HepG2 (cell line): ENCODE data around the gene PLCB2. TPM values are rescaled to one million over a fixed set of nuclear protein-coding genes. Genes with fewer than 3 reads are reported as not detected.

ENCODE experiments used
- ATAC-seq: fragments of 200-7000 bp; cut with Tn5 transposase; 3 replicates; pipeline ENCODE4 v1.9.1; 2020; ENCODE audit warnings: mild to moderate bottlenecking, moderate library complexity
- BruUV-seq: library from RNA; stranded (reverse); fragments of 400-500 nt; replicated peaks from 2 replicates; lab custom pipeline; 2021; lab: Mats Ljungman, UMichigan
- CTCF ChIA-PET: fragments of 300-600 bp; formaldehyde crosslinking; extraction: SDS; loops from one replicate; lab custom pipeline; 2021; ENCODE audit warnings: low total read pairs, inconsistent platforms, low intra/inter-chr PET ratio; lab: Yijun Ruan, JAX
- POLR2A ChIA-PET: fragments of 350-600 bp; sonication (Branson Sonifier 250); formaldehyde crosslinking; loops from one replicate; lab custom pipeline; 2020; ENCODE audit warnings: antibody characterized with exemption, inconsistent platforms; lab: Yijun Ruan, JAX
- DNase-seq: peaks from one replicate; pipeline ENCODE4 v3.0.0-alpha.2; 2015; ENCODE audit warnings: low spot score
- FAIRE-seq: peaks from 3 replicates; lab custom pipeline; 2011; peaks lifted over from hg19 to GRCh38; lab: Jason Lieb, UNC
- H2AFZ ChIP-seq: one replicate; pipeline ENCODE4 v1.6.1; 2011; ENCODE audit warnings: low read length, inconsistent platforms
- H3K27ac ChIP-seq: fragments of 300-600 bp; 3 replicates; pipeline ENCODE4 v1.8.0; 2011; ENCODE audit warnings: mixed run types, mild to moderate bottlenecking, mixed read lengths, low read length, inconsistent platforms; ENCODE audit not compliant: insufficient read depth; ENCODE audit errors: extremely low read length
- H3K27me3 ChIP-seq, 2 experiments: fragments of 200-600 bp in 1 of 2; 2 replicates in 1 of 2; 3 replicates in 1 of 2; pipeline versions ENCODE4 v1.6.0 to v1.8.0; 2011; ENCODE audit warnings: low read length in 2 of 2, mild to moderate bottlenecking in 2 of 2, moderate library complexity in 2 of 2, inconsistent platforms in 1 of 2; ENCODE audit not compliant: insufficient read depth in 2 of 2, control insufficient read depth in 1 of 2
- H3K36me3 ChIP-seq, 2 experiments: fragments of 200-600 bp in 1 of 2; replicated peaks in 1 of 2; 2 replicates in 1 of 2; 3 replicates in 1 of 2; pipeline versions ENCODE4 v1.5.1 to v1.8.0; 2011; ENCODE audit warnings: low read length in 2 of 2, inconsistent platforms in 1 of 2; ENCODE audit not compliant: insufficient read depth in 2 of 2, control insufficient read depth in 1 of 2
- H3K4me1 ChIP-seq: 2 replicates; pipeline ENCODE4 v1.5.1; 2012; ENCODE audit warnings: low read length, inconsistent platforms; ENCODE audit not compliant: insufficient read depth
- H3K4me2 ChIP-seq: 2 replicates; pipeline ENCODE4 v1.6.0; 2011; ENCODE audit warnings: low read depth, low read length, inconsistent platforms
- H3K4me3 ChIP-seq, 3 experiments: fragments of 200-600 bp in 1 of 3; sonication (generic), shearing (Covaris generic) in 1 of 3; replicated peaks in 1 of 3; 2 replicates each; pipeline ENCODE4 v1.5.1; 2011 to 2016; ENCODE audit warnings: low read length in 3 of 3, inconsistent platforms in 2 of 3, low read depth in 2 of 3, mild to moderate bottlenecking in 2 of 3, control low read depth in 1 of 3, mixed read lengths in 1 of 3; ENCODE audit not compliant: insufficient read depth in 1 of 3
- H3K79me2 ChIP-seq: one replicate; pipeline ENCODE4 v1.6.1; 2011; ENCODE audit warnings: low read length, inconsistent platforms; ENCODE audit not compliant: insufficient read depth
- H3K9ac ChIP-seq: 2 replicates; pipeline ENCODE4 v1.6.0; 2011; ENCODE audit warnings: mild to moderate bottlenecking, low read depth, low read length, inconsistent platforms; ENCODE audit not compliant: insufficient read depth
- H3K9me3 ChIP-seq: 2 replicates; pipeline ENCODE4 v1.5.1; 2012; ENCODE audit warnings: mild to moderate bottlenecking, low read length
- H4K20me1 ChIP-seq: 2 replicates; pipeline ENCODE4 v1.6.0; 2011; ENCODE audit warnings: inconsistent platforms, mild to moderate bottlenecking, low read length, moderate library complexity; ENCODE audit not compliant: insufficient read depth
- CCDC6 ChIP-seq: sonication (generic); formaldehyde crosslinking; IDR thresholded peaks from 2 replicates; pipeline ENCODE4 v1.8.1; 2022; ENCODE audit warnings: mild to moderate bottlenecking, missing genetic modification reagents, moderate library complexity
- GFI1 ChIP-seq: sonication (generic); formaldehyde crosslinking; IDR thresholded peaks from 2 replicates; pipeline ENCODE4 v1.5.0; 2020; ENCODE audit warnings: missing genetic modification reagents, mild to moderate bottlenecking, borderline replicate concordance
- HOXA7 ChIP-seq: sonication (generic); formaldehyde crosslinking; IDR thresholded peaks from 2 replicates; pipeline ENCODE4 v1.8.1; 2022; ENCODE audit warnings: mild to moderate bottlenecking, missing genetic modification reagents, moderate library complexity
- IRF2 ChIP-seq: IDR thresholded peaks from 2 replicates; pipeline ENCODE4 v1.6.1; 2018; ENCODE audit warnings: missing genetic modification reagents, missing compliant biosample characterization
- KDM5B ChIP-seq: sonication (generic); formaldehyde crosslinking; IDR thresholded peaks from 2 replicates; pipeline ENCODE4 v1.4.0; 2020; ENCODE audit warnings: missing genetic modification reagents, mild to moderate bottlenecking, borderline replicate concordance
- PITX1 ChIP-seq: sonication (generic); formaldehyde crosslinking; IDR thresholded peaks from 2 replicates; pipeline ENCODE4 v1.5.1; 2020; ENCODE audit warnings: mild to moderate bottlenecking, missing genetic modification reagents
- ZFY ChIP-seq: sonication (generic); formaldehyde crosslinking; IDR thresholded peaks from 2 replicates; pipeline ENCODE4 v1.4.0; 2020; ENCODE audit warnings: missing genetic modification reagents
- ZNF326 ChIP-seq: sonication (generic); formaldehyde crosslinking; IDR thresholded peaks from 2 replicates; pipeline ENCODE4 v1.4.0; 2020; ENCODE audit warnings: missing genetic modification reagents, borderline replicate concordance
- ZNF333 ChIP-seq: sonication (generic); formaldehyde crosslinking; IDR thresholded peaks from 2 replicates; pipeline ENCODE4 v1.4.0; 2020; ENCODE audit warnings: mild to moderate bottlenecking, missing genetic modification reagents, borderline replicate concordance
- ZNF460 ChIP-seq: sonication (generic); formaldehyde crosslinking; IDR thresholded peaks from 2 replicates; pipeline ENCODE4 v1.5.1; 2020; ENCODE audit warnings: missing genetic modification reagents, mild to moderate bottlenecking, borderline replicate concordance
- ZNF501 ChIP-seq: sonication (generic); formaldehyde crosslinking; IDR thresholded peaks from 2 replicates; pipeline ENCODE4 v1.5.1; 2020; ENCODE audit warnings: mild to moderate bottlenecking, moderate library complexity, missing genetic modification reagents
- ZNF598 ChIP-seq: sonication (generic); formaldehyde crosslinking; IDR thresholded peaks from 2 replicates; pipeline ENCODE4 v1.5.1; 2020; ENCODE audit warnings: mild to moderate bottlenecking, missing genetic modification reagents, borderline replicate concordance
- ZNF788 ChIP-seq: sonication (generic); formaldehyde crosslinking; IDR thresholded peaks from 2 replicates; pipeline ENCODE4 v1.5.0; 2020; ENCODE audit warnings: mild to moderate bottlenecking, missing genetic modification reagents, borderline replicate concordance
- ZSCAN21 ChIP-seq: sonication (generic); formaldehyde crosslinking; IDR thresholded peaks from 2 replicates; pipeline ENCODE4 v1.8.0; 2022; ENCODE audit warnings: mild to moderate bottlenecking, missing genetic modification reagents, moderate library complexity, borderline replicate concordance
- WGBS: methylation state at CpG from one replicate; pipeline ENCODE4 v1.1.6; 2017; ENCODE audit warnings: low lambda C conversion rate; 5-methylcytosine and 5-hydroxymethylcytosine counted together
- in situ Hi-C: cut with HindIII; loops from 2 replicates; pipeline ENCODE4 v1.10.0; 2017; ENCODE audit warnings: low pct_unique_long_range_greater_than_20kb; ENCODE audit not compliant: extremely low pct_ligation_motif_present
- intact Hi-C: fragments of 100-400 bp; cut with micrococcal nuclease; formaldehyde crosslinking; loops from one replicate; pipeline ENCODE4 v1.10.0; 2022; ENCODE audit not compliant: unreplicated experiment
- polyA plus RNA-seq, 8 experiments: library from polyadenylated mRNA; depleted of rRNA in 3 of 8; stranded (reverse) in 7 of 8; unstranded in 1 of 8; fragments of >200 nt; fragmentation: Illumina TruSeq in 4 of 8; extraction: Trizol in 4 of 8; gene quantifications; 2 replicates each; pipeline versions ENCODE4 v1.2.1 to v1.2.3, GENCODE V29; 2011 to 2016; ENCODE audit warnings: low read depth in 4 of 8, missing spikeins in 1 of 8, mixed read lengths in 1 of 8; ENCODE audit not compliant: insufficient read depth in 1 of 8
- total RNA-seq, 5 experiments: library from RNA; depleted of rRNA; stranded (reverse); fragments of >200 nt; fragmentation: Illumina TruSeq; extraction: Trizol; gene quantifications; 2 replicates each; pipeline ENCODE4 v1.2.3, GENCODE V29; 2016; ENCODE audit warnings: low read depth in 1 of 5
- TF ChIP-seq, protein P1 (sequence below): IDR thresholded peaks from 2 replicates; pipeline ENCODE4 v1.6.1; 2018; ENCODE audit warnings: missing genetic modification reagents
- TF ChIP-seq, protein P2 (sequence below), 2 experiments: sonication (generic) in 1 of 2; formaldehyde crosslinking in 1 of 2; IDR thresholded peaks; 2 replicates each; pipeline versions ENCODE4 v1.4.0 to v1.6.1; 2018 to 2020; ENCODE audit warnings: missing genetic modification reagents in 2 of 2, borderline replicate concordance in 1 of 2, low read depth in 1 of 2, mild to moderate bottlenecking in 1 of 2, missing biosample characterization in 1 of 2

PLCB2 gene
- total and polyA plus RNA-seq, 2 of the 13 experiments (the other 11 are each of a cell fraction or from before 2014, with no cell fraction given) = 0.11 TPM; not detected in 1

DNA sequence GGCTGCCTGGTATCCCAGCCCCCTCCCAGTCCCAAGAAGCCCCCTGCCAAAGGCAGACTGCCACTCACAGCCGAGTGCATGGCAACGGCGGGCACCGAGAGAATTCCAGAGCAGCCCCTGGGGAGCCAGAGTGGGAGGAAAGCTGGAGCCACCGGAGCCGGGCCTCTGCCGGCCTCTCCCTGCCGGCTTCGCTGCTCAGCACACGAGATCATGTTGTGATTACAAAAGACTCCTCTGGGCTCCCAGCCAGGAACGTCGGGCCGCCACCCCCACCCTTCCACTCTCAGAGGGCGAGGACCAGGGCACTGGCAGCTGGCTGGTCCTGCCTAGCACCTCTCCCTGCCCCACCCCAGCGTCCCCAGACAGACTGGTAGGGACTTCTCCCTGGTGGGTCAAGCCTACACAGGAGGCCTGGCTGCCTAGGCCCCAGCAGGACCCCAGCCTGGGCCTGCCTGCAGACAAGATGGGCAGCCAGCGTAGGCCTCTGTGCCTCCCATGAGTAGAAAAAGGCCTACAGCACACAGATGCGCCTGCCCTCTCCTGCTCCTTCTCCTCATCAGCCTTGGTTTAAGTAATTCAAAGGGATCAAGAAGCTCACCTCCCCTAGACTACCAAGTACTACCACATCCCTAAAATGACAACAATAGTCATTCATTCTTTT lies 33.1 kb upstream of the PLCB2 start, which contains the start of gene CCDC9B (continued):
- TF ChIP-seq IRF2 (CRISPR knock-in tag) (no peak), ZNF501 (peak; percentile 55; the same call in 1 of the 2 replicates), PITX1 (no peak)
- TF ChIP-seq, protein P1, sequence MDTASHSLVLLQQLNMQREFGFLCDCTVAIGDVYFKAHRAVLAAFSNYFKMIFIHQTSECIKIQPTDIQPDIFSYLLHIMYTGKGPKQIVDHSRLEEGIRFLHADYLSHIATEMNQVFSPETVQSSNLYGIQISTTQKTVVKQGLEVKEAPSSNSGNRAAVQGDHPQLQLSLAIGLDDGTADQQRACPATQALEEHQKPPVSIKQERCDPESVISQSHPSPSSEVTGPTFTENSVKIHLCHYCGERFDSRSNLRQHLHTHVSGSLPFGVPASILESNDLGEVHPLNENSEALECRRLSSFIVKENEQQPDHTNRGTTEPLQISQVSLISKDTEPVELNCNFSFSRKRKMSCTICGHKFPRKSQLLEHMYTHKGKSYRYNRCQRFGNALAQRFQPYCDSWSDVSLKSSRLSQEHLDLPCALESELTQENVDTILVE (CRISPR knock-in tag) = 0 out of 2 replicates have a peak, but pooled peaks have one; percentile 35

DNA sequence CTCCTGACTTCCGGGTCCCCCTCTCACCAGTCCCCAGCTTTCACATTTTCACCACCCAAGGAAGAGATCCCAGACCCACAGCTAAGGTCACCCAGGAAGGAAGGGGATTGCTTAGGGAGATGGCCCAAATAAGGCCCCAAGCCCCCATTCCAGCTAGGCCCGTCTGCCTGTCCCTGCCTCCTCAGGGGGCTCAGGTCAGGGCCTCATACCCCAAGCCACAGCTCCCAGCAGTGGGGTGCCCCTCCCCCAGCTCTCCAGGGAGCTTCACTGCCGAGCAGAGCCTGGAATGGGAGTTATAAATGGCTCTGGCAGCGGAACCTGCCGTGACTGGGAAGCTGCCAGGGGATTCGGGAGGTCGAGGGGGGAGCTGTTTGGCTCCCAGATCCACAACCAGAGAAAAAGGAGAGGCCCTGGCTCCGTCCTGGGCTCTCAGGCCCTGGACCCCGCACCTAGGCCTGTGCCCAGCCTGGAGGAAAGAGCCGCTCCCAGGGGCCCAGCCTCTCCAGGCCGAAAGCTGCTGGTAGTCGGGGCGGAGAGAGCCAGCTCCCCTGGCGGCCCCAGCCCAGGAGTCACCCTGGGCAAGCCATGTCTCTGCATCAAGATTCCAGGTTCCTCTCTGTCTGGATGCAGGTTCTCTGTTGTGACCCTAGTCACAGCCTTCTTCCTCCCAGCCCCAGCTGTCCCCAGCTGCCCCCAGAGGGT lies 32.5 kb upstream of the PLCB2 start:
- no peaks in the 10 kb centered on the region for H3K27me3 ChIP-seq
- H3K4me2 ChIP-seq = peak overlapping the region; percentile 86
- BruUV-seq = TSS peak; percentile 76
- DNase-seq (no peak), FAIRE-seq (no peak), ATAC-seq (peak; percentile 48)
- H3K4me1 ChIP-seq = peaks cover 58% of the 10 kb centered on the region
- intact Hi-C loops (loop anchor here (2.0 kb wide), 1 partner anchor 81 kb away; no protein-coding TSS in a partner anchor), in situ Hi-C loops (no loop called here)
- 0% methylated on average over 1 of the region's 14 CpGs for WGBS
- no peak overlapping the region for H2AFZ ChIP-seq
- no peaks in the 10 kb centered on the region; a peak in 1 of 5 replicates for H3K36me3 ChIP-seq
- peak overlapping the region; percentile 61 to 79 (median 68) for H3K4me3 ChIP-seq
- CTCF ChIA-PET = interaction anchor here (1.3 kb wide), 1 partner anchor 19 kb away, joined by 5 read pairs; no protein-coding TSS in a partner anchor
- peaks cover 4% of the 10 kb centered on the region; the same call in 1 of the 2 replicates for H4K20me1 ChIP-seq
- H3K27ac ChIP-seq = peak overlapping the region; percentile 17
- H3K9me3 ChIP-seq = no peaks in the 10 kb centered on the region
- POLR2A ChIA-PET = interaction anchor here (0.7 to 4.4 kb wide), 11 partner anchors 9 to 100 kb away, joined by 3 to 24 read pairs (median 4); partner anchors contain the start of genes BAHD1, INAFM2 and IVD
- no peaks in the 10 kb centered on the region for H3K79me2 ChIP-seq
- H3K9ac ChIP-seq = peak overlapping the region; percentile 76
- TF ChIP-seq, protein P2, sequence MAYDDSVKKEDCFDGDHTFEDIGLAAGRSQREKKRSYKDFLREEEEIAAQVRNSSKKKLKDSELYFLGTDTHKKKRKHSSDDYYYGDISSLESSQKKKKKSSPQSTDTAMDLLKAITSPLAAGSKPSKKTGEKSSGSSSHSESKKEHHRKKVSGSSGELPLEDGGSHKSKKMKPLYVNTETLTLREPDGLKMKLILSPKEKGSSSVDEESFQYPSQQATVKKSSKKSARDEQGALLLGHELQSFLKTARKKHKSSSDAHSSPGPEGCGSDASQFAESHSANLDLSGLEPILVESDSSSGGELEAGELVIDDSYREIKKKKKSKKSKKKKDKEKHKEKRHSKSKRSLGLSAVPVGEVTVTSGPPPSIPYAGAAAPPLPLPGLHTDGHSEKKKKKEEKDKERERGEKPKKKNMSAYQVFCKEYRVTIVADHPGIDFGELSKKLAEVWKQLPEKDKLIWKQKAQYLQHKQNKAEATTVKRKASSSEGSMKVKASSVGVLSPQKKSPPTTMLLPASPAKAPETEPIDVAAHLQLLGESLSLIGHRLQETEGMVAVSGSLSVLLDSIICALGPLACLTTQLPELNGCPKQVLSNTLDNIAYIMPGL (CRISPR knock-in tag; IDR thresholded peaks at IDR 0.05; ENCODE audit: borderline replicate concordance in 1 of 2, low read depth in 1 of 2) = peak; percentile 2 to 68; a peak in 2 of 4 replicates
- no peak for TF ChIP-seq HOXA7 (CRISPR knock-in tag)
- peak; percentile 53; the same call in 1 of the 2 replicates for TF ChIP-seq GFI1 (CRISPR knock-in tag)
- TF ChIP-seq ZSCAN21 (CRISPR knock-in tag) = 0 out of 2 replicates have a peak, but pooled peaks have one; percentile 28
- 0 out of 2 replicates have a peak, but pooled peaks have one; percentile 21 for TF ChIP-seq ZNF788 (CRISPR knock-in tag)
- TF ChIP-seq ZNF326 (CRISPR knock-in tag) = no peak
- TF ChIP-seq KDM5B = peak; percentile 69
- TF ChIP-seq ZNF598 (CRISPR knock-in tag) = 0 out of 2 replicates have a peak, but pooled peaks have one; percentile 40
- peak; percentile 67; the same call in 1 of the 2 replicates for TF ChIP-seq ZNF333 (CRISPR knock-in tag)
- no peak for TF ChIP-seq ZNF460 (CRISPR knock-in tag)
- TF ChIP-seq ZFY = 0 out of 2 replicates have a peak, but pooled peaks have one; percentile 40
- TF ChIP-seq CCDC6 = no peak
